Measurements from ENCODE around the gene HNRNPA0.
A peak's percentile ranks its signal among the peaks of the same experiment; 100 is the strongest.

HNRNPA0 gene

GRCh38 chr5:137754961-137755762 lies 999 bp upstream of the HNRNPA0 start:
- H3K4me3 ChIP-seq (ENCODE audit: control insufficient read depth, low read depth, low read length): peak overlapping the region; percentile 97
- no peak for DNase-seq (ENCODE audit: low read depth)
- TF ChIP-seq CTCF (conservative IDR thresholded peaks at IDR 0.05; ENCODE audit: control insufficient read depth, insufficient read depth, low read depth, low read length): no peak

- H3K4me3 ChIP-seq (ENCODE audit: control insufficient read depth, low read depth, low read length): peak overlapping the region; percentile 97
- no peak for TF ChIP-seq CTCF (conservative IDR thresholded peaks at IDR 0.05; ENCODE audit: control insufficient read depth, insufficient read depth, low read depth, low read length)
- no peak for DNase-seq (ENCODE audit: low read depth)
Measured at GRCh38 chr5:137753691-137754187, 424 bp downstream of the HNRNPA0 start.

GRCh38 chr5:137752905-137753690 lies 1.1 kb downstream of the HNRNPA0 start:
- no peak for DNase-seq (ENCODE audit: low read depth)
- TF ChIP-seq CTCF (conservative IDR thresholded peaks at IDR 0.05; ENCODE audit: control insufficient read depth, insufficient read depth, low read depth, low read length): no peak
- H3K4me3 ChIP-seq (ENCODE audit: control insufficient read depth, low read depth, low read length): peak overlapping the region; percentile 97

GRCh38 chr5:137751869-137752491 lies 2.2 kb downstream of the HNRNPA0 start:
- H3K4me3 ChIP-seq (ENCODE audit: control insufficient read depth, low read depth, low read length): peak overlapping the region; percentile 97
- TF ChIP-seq CTCF (conservative IDR thresholded peaks at IDR 0.05; ENCODE audit: control insufficient read depth, insufficient read depth, low read depth, low read length): peak; percentile 82
- peak; percentile 85 for DNase-seq (ENCODE audit: low read depth)

GRCh38 chr5:137750436-137750835 lies 3.7 kb downstream of the HNRNPA0 start:
- no peak overlapping the region for H3K4me3 ChIP-seq (ENCODE audit: control insufficient read depth, low read depth, low read length)
- TF ChIP-seq CTCF (conservative IDR thresholded peaks at IDR 0.05; ENCODE audit: control insufficient read depth, insufficient read depth, low read depth, low read length): no peak
- DNase-seq (ENCODE audit: low read depth): no peak

- no peak for TF ChIP-seq CTCF (conservative IDR thresholded peaks at IDR 0.05; ENCODE audit: control insufficient read depth, insufficient read depth, low read depth, low read length)
- DNase-seq (ENCODE audit: low read depth): no peak
- no peak overlapping the region for H3K4me3 ChIP-seq (ENCODE audit: control insufficient read depth, low read depth, low read length)
Measured at GRCh38 chr5:137747848-137748247, 6.3 kb downstream of the HNRNPA0 start.
